Left forelimb (tissue), 1 donor: ENCODE measurements around the gene P2RX7.

Experiments
- DNase-seq: peaks from one replicate; pipeline ENCODE4 v3.0.0-alpha.2; 2018; ENCODE audit warnings: low spot score

Gene P2RX7

DNA sequence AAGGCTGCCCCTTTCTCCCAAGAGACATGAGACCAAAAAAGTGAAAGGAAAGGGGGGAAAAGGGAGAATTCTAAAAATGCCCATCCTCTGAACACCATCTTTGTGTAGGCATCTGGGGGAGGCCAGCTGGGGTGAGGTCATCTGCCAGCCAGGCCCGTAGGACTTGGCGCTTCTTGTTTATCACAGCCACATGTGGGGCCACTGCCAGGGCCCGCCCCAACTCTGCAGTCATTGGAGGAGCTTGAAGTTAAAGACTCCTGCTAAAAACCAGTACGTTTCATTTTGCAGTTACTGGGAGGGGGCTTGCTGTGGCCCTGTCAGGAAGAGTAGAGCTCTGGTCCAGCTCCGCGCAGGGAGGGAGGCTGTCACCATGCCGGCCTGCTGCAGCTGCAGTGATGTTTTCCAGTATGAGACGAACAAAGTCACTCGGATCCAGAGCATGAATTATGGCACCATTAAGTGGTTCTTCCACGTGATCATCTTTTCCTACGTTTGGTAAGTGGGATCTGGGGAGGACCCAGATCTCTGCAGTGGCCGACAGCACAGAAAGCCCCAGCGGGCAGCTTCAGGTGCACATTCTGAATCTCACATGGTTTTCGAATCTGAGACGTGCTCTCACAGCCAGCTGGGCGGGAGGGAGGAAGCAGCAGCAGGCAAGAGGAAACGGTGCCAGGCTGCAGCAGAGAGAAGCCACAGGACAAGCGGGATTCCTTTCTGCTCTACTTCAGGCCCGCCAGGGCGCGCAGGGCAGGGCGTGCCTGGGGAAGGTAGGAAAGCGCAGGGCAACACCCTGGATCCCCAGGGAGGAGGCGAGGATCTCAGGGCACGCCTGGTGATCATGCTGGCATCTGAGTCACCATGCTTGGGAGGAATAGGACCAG, at the start of gene P2RX7:
TSS of gene P2RX7 (plus strand) at position 276 of the 881 bp plus-strand sequence. CDS start at position 371, 95 bp downstream.
- DNase-seq = peak; percentile 72

DNA sequence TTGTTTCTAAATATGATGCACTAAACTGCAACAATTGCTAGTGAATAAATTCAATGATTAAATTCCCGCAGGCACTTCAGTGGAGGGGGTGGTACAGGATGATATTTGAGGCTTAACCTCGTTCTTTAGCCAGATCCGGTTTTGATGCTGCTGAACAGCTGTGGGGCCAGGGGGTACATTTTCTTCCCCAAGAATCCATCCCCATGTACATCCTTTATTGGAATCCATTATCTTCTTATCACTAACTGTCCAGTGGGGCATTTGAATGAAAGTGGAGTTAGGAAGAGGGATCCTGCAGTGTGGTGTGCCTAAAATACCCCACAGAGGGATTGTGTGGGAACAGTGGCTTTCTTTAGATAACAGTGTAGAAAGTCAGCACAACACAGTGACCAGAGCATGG, 48.4 kb upstream of the P2RX7 start:
- DNase-seq = no peak

DNA sequence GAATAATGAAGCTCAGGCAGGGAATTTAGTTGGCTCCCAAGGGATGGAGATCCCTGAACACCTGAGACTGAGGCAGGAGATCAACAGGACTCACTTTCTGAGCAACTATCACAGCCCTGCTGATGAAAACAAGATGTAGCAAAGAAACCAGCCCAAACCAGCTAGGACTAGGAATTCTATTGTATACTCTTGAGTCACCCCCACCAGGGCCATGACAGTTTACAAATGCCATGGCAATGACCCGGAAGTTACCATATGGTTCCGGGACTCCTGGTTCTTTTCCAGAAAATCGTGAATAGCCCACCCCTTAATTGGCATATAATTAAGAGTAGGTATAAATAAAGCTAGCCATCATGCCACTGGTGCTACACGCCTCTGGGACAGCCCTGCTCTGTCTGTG, 47.6 kb upstream of the P2RX7 start:
- no peak for DNase-seq

DNA sequence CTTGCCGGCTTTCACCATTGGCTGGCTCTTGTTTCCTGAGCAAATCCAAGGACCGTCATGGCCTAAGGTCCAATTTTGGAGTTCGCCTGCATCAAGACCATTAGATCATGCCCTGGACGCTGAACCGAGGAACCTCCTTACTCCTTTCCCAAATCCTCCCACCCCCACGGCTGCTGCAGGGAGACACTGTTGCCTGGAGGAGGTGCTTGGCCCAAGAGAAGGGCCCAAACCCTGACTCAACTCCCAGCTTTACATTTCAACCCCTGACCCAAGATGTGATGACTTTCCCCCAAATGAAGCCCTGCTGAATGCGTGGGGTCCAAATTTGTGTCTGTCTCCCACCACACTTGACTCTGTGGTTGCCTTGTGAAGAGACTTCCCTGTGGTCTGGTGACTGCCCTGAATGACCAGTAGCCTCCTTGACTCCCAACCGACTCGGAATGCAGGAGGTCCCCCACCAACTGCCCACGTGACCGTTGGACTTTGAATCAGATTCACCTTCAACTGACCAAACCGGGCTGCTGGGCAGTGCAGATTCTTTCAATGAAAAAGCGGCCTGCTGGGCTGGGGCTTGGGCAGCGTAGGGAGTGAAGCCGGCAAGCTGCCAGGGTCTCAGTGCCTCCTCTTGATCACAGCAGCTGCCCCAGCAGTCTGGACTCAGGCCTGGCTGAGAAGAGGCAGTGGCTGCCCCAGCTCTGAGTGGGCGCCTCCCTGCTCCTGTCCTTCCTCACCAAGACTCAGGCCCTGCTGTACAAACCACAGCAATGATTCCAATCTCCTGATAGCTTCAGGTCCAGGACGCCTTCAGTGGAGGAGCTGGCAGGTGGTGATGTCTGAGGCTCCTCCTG, 46.9 kb upstream of the P2RX7 start:
- DNase-seq = no peak

DNA sequence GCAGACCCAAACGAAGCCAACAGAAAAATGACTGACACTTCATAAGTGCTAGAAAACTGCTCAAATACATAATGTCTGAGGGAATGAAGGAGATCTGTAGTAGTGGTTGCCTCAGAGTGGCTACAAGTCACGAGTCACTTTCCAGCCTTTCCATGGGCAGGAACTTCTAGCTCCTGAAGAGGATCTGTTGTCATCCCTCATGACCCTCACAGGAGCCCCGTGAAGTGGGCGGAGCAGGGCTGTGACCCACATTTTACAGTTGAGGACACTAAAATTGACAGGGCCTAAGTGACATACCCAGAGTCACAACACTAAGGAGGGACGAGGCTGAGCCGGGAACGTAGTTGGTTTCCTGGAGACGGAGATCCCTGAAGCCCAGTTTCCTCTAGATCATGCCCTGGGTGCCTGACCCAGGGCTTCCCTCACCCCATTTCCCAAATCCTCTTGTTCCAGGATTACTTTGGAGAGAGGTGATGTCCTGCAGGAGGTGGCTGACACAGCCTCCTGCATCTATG, 45.8 kb upstream of the P2RX7 start:
- DNase-seq = no peak

DNA sequence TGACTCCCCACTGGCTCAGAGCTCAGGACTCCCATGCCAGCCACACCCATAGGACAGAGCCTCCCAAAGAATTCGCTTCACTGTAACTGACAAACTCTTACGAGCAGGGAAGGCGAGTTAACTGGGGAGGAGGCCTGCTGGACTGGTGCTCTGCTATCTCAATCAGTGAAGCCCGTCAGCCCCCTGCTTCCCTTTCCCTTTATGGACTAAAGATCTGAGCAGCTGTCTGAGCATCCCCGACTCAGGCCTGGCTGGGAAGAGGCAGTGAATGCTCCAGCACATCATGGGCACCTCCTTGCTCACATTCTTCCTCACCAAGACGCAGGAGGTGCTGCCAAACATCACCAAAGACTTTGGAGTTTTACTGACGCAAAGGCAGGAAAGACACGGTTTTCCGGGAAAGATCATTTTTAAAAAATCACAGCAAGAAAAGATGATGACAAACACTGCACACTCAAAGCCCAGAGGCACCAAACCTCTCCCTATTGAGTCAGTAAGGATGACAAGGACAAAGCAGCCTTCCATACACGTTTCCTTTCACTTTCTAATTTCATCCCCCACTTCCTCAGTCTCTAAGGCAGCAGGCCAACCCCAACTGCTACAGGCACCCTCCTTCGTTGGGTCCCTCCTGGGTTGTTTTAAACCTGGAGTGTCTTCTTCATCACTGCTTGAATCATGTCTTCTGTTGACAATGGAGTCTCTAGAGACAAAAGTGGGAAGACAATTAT, 45.0 kb upstream of the P2RX7 start:
- no peak for DNase-seq

DNA sequence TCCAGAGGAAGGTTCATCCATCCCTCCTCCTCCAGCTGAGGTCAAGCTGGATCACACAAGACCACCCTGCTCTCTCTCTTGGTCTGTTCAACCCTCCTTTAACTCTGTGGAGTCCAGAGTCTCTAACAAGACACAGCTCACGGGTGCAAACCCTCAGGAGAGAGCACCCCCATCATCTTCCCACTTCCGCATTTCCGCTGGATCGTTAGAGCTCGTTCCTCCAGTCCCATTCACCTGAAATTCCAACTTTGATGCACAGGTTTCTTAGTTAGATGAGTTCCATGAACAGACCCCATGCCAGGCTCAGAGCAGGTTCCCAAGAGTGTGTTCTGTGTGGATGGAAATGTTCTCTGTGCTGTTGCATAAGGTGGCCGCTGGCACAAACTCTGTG, 44.5 kb upstream of the P2RX7 start:
- no peak for DNase-seq

DNA sequence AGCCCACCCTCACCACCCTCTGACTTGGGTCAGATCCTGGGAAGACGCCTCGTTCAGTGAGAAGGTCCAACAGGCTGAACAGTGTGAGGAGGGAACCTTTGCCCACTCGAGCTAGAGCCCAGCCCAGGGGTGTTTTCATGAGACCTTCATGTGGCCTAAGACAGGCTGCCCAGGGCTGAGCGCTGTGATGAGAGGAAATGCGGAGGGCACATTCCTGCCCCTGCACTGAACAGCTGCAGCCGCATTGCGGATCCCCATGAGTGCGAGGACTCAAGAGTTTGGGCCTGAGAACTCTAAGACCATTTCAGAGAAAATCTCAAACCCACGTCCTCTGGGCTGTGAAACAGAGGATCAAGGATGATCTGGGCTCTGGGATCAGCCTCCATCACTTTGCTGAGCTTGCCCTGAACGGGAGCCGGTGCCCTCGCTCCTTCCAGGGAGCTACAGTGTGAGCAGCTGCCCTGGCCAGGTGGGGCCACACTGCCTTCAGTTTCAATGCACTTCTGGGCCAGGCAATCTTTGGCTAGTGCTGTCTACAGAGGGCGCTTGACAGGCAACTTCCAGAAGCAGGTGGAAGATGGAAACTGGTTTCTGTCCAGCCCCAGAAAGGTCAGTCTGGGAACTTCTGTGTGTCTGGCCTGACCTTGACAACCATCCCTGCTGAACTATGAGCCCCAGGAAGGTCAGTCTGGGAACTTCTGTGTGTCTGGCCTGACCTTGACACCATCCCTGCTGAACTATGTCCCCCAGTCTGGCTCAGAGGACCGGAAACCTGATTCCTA, 43.5 kb upstream of the P2RX7 start:
- DNase-seq = no peak

DNA sequence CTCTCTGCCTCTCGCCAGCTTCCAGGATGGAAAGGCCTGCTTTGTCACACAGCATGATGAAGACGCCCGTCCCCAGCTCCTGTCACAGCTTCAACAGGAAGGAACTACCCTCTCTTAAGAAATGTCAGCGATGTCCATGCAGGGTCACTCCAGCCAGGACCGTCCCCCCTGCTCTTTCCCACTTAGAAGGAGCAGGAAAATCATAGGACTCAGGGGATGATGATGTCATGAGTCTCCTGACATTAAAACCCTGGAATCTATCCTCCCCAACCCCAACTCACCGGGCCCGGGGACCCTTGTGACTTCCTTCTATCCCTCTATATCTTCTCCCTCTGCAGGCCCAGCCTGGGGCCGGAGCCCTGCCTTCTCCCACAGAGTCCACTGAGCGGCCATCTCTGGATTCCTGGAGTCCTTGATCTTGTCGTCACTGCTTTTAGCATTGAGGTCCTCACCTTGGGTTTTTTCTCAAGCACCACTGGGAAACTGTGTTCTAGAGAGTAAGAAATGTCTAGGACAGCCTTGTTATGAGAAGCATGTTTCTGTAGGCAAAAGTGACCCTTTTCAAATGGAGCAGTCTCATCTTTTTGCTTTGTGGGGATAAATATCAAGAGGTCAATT, 42.8 kb upstream of the P2RX7 start:
- DNase-seq = no peak

DNA sequence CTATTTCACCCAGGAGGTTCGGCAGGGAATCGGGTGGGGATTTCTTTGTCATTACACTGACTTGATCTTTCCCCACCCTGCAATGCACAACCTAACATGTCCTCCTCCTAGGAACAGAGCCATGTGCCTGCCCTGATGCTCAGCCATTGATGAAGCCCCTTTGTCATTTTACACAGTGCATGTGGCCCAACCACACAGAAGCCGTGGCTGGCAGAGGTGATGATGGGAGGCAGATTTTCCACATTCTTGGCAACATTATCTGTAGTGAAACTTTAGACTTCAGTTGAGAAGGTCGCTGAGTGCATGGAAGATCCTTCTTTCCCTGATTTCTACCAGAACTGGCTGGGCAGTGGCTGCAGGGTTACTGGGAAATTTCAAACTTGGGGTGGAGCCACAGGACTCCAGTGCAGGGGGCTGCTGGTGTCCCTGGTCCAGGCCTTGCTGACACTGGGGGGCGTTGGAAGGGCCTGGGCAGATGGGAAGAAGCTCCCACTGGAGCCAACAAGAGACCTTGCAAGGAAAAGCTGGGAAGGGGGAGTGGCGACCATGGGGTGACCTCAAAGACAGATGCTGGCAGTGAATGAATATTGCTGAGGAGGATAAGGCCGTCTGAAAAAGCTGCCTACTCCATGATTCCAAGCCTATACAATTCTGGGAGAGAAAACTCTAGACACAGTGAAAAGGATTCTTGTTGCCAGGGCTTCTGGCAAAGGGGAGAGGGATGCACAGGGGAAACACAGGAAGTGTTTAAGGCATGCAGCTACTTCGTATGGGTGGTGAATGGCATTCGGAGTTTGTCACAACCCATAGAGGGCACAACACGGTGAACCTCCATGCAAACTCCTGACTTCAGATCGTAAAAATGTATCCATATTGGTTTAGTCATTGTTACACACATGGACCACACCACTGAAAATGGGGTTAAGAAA, 41.8 kb upstream of the P2RX7 start:
- no peak for DNase-seq

DNA sequence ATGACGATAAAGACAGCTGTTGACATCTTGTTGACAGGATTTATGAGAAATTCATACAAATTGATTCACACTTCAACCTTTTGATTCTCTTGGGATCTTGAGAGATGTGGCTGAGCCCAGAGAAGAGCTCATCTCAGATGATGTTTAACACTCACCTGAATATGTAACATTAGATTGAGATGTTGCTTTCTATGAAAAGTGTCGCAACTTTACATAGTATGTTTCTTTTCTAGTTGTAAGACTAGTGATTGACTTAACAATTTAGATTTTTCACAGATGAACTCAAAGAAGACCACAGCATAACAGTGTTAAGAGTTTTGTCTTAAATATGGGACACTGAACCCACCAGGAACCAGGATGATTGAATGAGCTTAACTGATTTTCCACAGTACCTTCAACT, 40.6 kb upstream of the P2RX7 start:
- DNase-seq = no peak

DNA sequence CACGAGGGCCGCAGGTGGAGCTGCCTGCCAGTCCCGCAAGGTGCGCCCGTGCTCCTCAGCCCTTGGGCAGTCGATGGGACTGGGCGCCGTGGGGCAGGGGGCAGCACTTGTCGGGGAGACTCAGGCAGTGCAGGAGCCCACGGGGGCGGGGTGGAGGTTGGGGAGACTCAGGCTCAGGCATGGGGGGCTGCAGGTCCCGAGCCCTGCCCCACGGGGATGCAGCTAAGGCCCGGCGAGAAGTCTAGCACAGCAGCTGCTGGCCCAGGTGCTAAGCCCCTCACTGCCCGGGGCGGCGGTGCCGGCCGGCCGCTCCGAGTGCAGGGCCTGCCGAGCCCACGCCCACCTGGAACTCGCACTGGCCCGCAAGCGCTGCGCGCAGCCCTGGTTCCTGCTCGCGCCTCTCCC, 39.2 kb upstream of the P2RX7 start:
- DNase-seq = no peak

DNA sequence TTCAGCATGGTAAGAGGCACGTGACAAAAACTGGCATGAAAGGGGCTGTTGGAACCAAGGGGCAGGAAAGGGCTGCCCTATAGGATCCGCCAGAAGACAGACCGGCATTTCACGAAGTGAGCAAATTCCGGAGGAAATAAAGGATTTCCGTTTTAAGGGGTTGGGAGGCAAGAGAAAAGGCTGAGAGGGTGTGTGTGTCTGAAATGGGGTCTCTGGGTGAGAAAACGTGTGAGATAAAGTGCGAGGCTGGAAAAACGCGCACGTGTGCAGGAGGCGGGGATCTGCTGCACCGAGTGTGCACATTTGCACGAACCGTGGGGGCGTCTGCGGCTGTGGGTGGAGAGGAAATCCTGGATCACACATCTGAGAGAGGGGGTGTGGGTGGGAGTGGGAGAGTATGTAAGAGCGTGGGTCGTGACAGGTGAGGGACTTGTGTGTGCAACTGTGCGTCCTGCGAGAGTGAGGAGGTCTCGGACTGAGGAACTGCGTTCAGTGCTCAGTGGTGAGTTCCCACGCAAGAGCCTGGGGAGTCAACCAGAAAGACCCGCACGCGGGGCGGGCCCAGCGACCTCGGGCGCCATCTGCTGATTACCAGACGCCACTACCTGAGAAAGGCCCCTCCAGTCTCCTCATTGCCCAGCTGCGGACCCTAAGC, 37.0 kb upstream of the P2RX7 start:
- DNase-seq = peak; percentile 83

DNA sequence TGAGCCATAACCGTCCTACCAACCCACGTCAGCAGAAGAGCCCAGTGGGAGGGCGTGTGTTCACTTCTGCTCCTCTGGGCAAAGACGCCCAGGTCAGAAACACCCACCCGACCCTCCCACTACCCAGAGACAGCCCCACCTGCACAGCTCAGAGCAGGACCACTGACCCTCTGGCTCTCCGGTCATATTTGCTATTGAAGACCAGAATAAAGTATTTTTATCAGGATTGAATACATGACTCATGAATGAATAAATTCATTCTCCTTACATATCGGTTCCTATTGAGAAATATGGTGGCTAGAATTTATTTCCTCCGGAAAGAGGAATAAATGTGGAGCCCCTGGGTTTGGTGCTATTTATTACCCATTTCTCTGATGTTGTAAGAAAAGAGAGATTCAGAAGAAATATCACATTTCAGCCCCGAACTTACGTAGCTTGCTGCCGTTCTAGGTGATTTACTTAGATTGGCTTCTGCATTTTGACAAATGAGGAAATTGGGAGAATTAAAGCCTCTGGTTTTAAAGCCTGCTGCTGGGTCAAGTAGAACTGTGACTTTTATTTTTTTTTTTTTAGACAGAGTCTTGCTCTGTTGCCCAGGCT, 36.4 kb upstream of the P2RX7 start:
- no peak for DNase-seq

DNA sequence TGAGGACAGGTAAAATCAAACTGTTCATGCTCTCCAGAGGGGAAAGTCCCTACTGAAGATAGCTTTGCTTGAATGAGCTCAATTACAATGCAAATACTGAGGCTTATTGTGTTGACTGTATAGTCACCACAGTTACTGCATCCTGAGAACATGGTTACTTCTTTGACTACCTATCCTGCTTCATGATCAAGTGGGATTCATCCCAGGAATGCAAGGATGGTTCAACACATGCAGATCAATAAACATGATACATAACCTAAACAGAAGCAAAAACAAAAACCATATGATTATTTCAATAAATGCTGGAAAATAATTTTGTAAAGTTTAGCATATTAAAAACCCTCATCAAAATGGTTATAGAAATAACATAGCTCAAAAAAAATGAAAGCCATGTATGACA, 32.9 kb upstream of the P2RX7 start:
- DNase-seq = no peak

DNA sequence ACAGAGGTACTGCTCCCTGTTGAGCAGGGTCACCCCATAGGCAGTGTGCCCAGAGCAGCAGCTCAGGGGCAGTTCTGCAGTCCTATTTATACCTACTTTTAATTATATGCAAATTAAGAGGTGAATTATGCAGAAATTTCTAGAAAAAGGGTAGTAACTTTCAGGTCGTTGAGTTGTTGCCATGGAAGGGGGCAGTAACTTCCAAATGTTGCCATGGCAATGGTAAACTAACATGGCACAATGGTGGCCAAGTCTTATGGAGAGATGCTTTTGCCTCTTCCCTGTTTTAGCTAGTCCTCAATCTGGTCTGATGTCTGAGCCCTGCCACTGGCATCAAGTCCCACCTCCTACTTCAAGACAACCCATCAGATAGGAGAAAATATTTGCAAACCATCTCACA, 30.4 kb upstream of the P2RX7 start:
- no peak for DNase-seq

DNA sequence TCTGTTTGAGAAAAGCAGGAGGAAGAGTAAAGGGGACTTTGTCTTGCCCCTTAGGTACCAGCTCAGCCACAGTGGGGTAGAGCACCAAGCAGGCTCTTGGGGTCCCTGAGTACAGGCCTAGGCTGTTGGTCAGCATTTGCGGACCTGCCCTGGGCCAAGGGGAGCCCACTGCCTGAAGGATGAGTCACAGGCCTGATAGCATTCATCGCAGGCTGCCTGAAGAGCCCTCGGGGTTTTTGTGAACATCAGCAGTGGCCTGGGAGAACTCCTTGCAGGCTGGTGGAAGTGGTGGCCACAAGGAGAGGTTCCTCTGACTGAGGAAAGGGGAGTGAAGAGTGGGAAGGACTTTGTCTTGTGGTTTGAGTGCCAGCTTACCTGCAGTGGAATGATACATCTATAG, 25.0 kb upstream of the P2RX7 start:
- no peak for DNase-seq

DNA sequence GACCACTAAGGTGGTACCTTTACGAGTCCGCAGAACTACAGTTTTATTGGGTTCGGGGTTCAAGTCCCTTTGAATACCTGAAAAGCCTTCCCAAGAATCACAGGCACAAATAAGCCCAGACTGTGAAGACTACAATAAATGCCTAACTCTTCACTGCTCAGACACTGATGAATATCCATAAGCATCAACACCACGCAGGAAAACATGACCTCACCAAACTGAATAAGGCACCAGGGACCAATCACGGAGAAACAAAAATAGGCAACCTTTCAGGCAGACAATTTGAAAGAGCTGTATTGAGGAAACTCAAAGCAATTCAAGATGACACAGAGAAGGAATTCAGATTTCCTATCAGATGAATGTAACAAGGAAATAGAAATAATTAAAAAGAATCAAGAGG, 24.2 kb upstream of the P2RX7 start:
- DNase-seq = no peak
